Measurements from ENCODE around the gene CPSF4. TPM values are rescaled to one million over a fixed set of nuclear protein-coding genes. Genes with fewer than 3 reads are reported as not detected.

Gene CPSF4
- total RNA-seq, 1 donor from 2014 or later = 37.9 TPM

DNA sequence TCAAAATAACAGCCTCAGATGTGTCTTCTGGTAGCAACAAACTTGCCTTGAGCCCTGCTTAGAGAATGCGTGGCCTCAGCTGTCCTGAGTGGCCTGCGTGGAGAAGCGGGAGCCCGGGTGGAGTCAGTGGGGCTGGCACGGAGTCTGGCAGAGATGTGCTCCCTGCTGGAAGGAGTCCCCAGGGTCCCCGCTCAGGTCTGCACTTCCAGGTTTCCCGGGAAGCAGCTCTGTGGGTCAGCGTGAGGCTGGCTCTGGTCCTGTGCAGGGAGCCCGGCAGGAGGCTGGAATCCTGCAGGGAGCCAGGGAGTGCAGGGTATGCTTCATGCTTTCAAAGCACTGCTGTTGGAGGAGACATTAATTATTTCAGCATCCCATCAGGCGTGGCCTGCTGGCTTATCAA, 10.1 kb downstream of the CPSF4 start:
- peaks cover 42% of the 10 kb centered on the region for H3K36me3 Mint-ChIP-seq (ENCODE audit: unreplicated experiment)
- H3K4me1 Mint-ChIP-seq (ENCODE audit: unreplicated experiment) = no peaks in the 10 kb centered on the region
- no peaks in the 10 kb centered on the region for H3K9me3 Mint-ChIP-seq (ENCODE audit: unreplicated experiment)
- TF ChIP-seq, protein P1, sequence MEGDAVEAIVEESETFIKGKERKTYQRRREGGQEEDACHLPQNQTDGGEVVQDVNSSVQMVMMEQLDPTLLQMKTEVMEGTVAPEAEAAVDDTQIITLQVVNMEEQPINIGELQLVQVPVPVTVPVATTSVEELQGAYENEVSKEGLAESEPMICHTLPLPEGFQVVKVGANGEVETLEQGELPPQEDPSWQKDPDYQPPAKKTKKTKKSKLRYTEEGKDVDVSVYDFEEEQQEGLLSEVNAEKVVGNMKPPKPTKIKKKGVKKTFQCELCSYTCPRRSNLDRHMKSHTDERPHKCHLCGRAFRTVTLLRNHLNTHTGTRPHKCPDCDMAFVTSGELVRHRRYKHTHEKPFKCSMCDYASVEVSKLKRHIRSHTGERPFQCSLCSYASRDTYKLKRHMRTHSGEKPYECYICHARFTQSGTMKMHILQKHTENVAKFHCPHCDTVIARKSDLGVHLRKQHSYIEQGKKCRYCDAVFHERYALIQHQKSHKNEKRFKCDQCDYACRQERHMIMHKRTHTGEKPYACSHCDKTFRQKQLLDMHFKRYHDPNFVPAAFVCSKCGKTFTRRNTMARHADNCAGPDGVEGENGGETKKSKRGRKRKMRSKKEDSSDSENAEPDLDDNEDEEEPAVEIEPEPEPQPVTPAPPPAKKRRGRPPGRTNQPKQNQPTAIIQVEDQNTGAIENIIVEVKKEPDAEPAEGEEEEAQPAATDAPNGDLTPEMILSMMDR (IDR thresholded peaks at IDR 0.05) = no peak
- no peak for DNase-seq (ENCODE audit: extremely low spot score, unreplicated experiment)
- H3K27me3 Mint-ChIP-seq (ENCODE audit: unreplicated experiment) = no peaks in the 10 kb centered on the region
- H3K27ac Mint-ChIP-seq (ENCODE audit: unreplicated experiment) = no peak overlapping the region
- no peak overlapping the region for H3K4me3 Mint-ChIP-seq (ENCODE audit: unreplicated experiment)

DNA sequence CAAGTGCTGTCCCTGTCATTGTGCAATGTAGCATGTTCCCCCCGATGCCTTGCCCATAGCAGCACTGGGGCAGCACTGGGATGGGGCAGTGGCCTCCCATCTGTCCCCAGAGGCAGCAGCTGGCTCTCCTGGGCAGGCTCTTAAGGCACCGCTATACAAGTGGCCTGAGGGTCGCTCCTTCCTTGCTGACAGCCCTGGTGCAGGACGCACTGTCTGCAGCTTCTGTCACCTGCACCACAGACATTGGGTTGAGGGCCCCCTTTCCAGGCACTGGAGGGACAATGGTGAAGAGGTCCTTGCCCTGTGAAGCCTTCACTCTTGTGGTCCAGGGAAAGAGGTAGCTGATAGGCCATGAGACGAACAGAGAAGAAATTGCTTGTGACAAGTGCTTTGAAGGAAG, 10.6 kb downstream of the CPSF4 start:
- Mint-ChIP-seq H3K4me1 (ENCODE audit: unreplicated experiment) (no peaks in the 10 kb centered on the region), H3K27ac (ENCODE audit: unreplicated experiment) (no peak overlapping the region), H3K27me3 (ENCODE audit: unreplicated experiment) (no peaks in the 10 kb centered on the region), H3K36me3 (ENCODE audit: unreplicated experiment) (peaks cover 43% of the 10 kb centered on the region), H3K4me3 (ENCODE audit: unreplicated experiment) (no peak overlapping the region), H3K9me3 (ENCODE audit: unreplicated experiment) (no peaks in the 10 kb centered on the region)
- no peak for DNase-seq (ENCODE audit: extremely low spot score, unreplicated experiment)
- TF ChIP-seq, protein P1 (IDR thresholded peaks at IDR 0.05) = no peak

DNA sequence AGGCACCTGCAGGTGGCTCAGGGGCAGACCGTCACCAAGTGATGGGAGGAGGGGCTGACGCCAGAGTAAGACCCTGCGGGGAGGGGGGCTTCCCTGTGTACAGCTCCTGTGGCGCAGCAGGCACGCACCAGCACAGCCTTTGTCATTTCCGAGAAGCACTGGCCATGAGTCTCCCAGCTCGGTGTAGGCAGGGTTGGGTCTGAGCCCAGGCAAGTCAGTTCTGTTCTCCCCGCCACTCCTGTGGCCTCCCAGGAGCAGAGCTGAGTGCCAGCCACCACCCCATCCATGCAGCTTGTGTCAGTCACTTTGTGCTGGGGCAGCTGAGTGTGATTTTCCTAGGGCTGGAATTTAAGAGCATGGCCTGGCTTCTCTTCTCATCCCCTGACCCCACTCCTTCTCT, 13.2 kb downstream of the CPSF4 start:
- H3K27ac Mint-ChIP-seq (ENCODE audit: unreplicated experiment) = peak overlapping the region; percentile 18
- DNase-seq (ENCODE audit: extremely low spot score, unreplicated experiment) = no peak
- peaks cover 39% of the 10 kb centered on the region for H3K36me3 Mint-ChIP-seq (ENCODE audit: unreplicated experiment)
- H3K4me1 Mint-ChIP-seq (ENCODE audit: unreplicated experiment) = no peaks in the 10 kb centered on the region
- no peaks in the 10 kb centered on the region for H3K9me3 Mint-ChIP-seq (ENCODE audit: unreplicated experiment)
- H3K4me3 Mint-ChIP-seq (ENCODE audit: unreplicated experiment) = no peak overlapping the region
- TF ChIP-seq, protein P1 (IDR thresholded peaks at IDR 0.05) = no peak
- H3K27me3 Mint-ChIP-seq (ENCODE audit: unreplicated experiment) = no peaks in the 10 kb centered on the region

DNA sequence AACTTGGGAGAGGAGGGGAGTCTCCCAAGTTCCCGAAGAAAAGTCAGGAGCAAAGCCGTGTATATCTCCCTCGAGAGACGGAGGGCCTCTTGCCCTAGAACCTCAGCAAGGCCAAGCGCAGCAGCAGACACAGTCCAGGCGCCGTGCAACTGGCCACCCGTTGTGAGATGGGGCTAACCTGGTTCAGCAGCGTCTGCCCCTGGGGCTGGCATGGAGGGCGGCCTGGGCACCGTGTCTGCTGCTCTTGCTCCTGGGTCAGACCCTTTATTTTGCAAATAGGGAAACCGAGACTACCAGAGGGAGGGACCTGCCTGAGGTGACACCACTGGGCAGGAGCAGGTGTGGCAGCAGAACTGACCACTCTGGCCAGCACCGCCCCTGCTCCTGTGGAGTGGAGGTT, 13.8 kb downstream of the CPSF4 start:
- no peaks in the 10 kb centered on the region for H3K27me3 Mint-ChIP-seq (ENCODE audit: unreplicated experiment)
- H3K4me1 Mint-ChIP-seq (ENCODE audit: unreplicated experiment) = no peaks in the 10 kb centered on the region
- no peak overlapping the region for H3K27ac Mint-ChIP-seq (ENCODE audit: unreplicated experiment)
- DNase-seq (ENCODE audit: extremely low spot score, unreplicated experiment) = no peak
- H3K36me3 Mint-ChIP-seq (ENCODE audit: unreplicated experiment) = peaks cover 41% of the 10 kb centered on the region
- TF ChIP-seq, protein P1 (IDR thresholded peaks at IDR 0.05) = no peak
- no peaks in the 10 kb centered on the region for H3K9me3 Mint-ChIP-seq (ENCODE audit: unreplicated experiment)
- no peak overlapping the region for H3K4me3 Mint-ChIP-seq (ENCODE audit: unreplicated experiment)

DNA sequence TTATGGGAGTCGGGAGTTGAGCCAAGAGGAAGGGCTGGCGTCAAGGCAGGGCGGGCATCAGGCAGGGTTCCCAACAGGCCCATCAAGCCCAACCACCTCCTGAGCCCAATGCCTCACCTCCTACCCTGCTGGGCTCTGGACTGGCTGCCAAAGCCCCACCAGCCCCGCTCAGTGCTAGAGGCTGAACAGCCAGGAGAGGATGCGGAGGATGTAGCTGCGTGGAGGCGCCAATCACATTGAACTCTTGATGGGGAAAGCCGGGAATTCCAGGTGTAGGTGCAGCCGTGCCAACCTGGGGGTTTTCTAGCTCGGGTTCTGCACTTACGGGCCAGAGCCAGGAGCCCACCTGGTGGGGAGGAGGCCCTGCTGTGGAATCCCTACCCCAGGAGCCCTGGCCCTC, 14.4 kb downstream of the CPSF4 start:
- Mint-ChIP-seq H3K27ac (ENCODE audit: unreplicated experiment) (no peak overlapping the region), H3K9me3 (ENCODE audit: unreplicated experiment) (no peaks in the 10 kb centered on the region), H3K4me3 (ENCODE audit: unreplicated experiment) (no peak overlapping the region), H3K4me1 (ENCODE audit: unreplicated experiment) (no peaks in the 10 kb centered on the region), H3K36me3 (ENCODE audit: unreplicated experiment) (peaks cover 36% of the 10 kb centered on the region), H3K27me3 (ENCODE audit: unreplicated experiment) (no peaks in the 10 kb centered on the region)
- TF ChIP-seq, protein P1 (IDR thresholded peaks at IDR 0.05) = no peak
- DNase-seq (ENCODE audit: extremely low spot score, unreplicated experiment) = no peak
